Psoas muscle (tissue), 8 donors: ENCODE measurements around the gene ATG7. TPM values are rescaled to one million over a fixed set of nuclear protein-coding genes. Genes with fewer than 3 reads are reported as not detected.

Experiments
- ATAC-seq, 4 donors: fragments of 200-7000 bp; cut with Tn5 transposase; one replicate each; pipeline ENCODE4 v1.9.1; 2020; ENCODE audit warnings: moderate library complexity in 3 of 4, mild to moderate bottlenecking in 2 of 4
- DNase-seq, 2 donors: peaks; one replicate each; pipeline ENCODE4 v3.0.0-alpha.2; 2020
- H3K27ac ChIP-seq: fragments of 200-600 bp; one replicate; pipeline ENCODE4 v1.8.0; 2022
- H3K27me3 ChIP-seq, 3 donors: fragments of 200-600 bp in 1 of 3; one replicate each; pipeline versions ENCODE4 v1.6.1 to v1.8.0; 2013 to 2022; ENCODE audit warnings: low read length in 2 of 3, mild to moderate bottlenecking in 2 of 3, moderate library complexity in 1 of 3; ENCODE audit not compliant: insufficient read depth in 3 of 3
- H3K36me3 ChIP-seq, 2 donors: fragments of 200-600 bp in 1 of 2; one replicate each; pipeline versions ENCODE4 v1.6.1 to v1.8.0; 2013 to 2022; ENCODE audit warnings: low read depth in 1 of 2, mild to moderate bottlenecking in 1 of 2, moderate library complexity in 1 of 2; ENCODE audit not compliant: insufficient read depth in 1 of 2
- H3K4me1 ChIP-seq: fragments of 200-600 bp; one replicate; pipeline ENCODE4 v1.8.0; 2022
- H3K4me3 ChIP-seq: fragments of 200-600 bp; one replicate; pipeline ENCODE4 v1.8.0; 2022; ENCODE audit warnings: mild to moderate bottlenecking
- H3K9me3 ChIP-seq: fragments of 200-600 bp; one replicate; pipeline ENCODE4 v1.8.0; 2022
- WGBS, 3 donors: extraction: QIAGEN DNeasy Blood & Tissue Kit; methylation state at CpG; one replicate each; pipeline versions ENCODE4 v1.1.6 to v1.1.7; 2013; 5-methylcytosine and 5-hydroxymethylcytosine counted together
- intact Hi-C, 2 donors: fragments of 100-400 bp; cut with DNase I; formaldehyde crosslinking; loops; one replicate each; pipeline versions ENCODE4 v1.11.0 to v1.14.2; 2022
- polyA plus RNA-seq, 3 donors: library from polyadenylated mRNA; stranded (reverse); fragments of 200-250 nt; gene quantifications; one replicate each; pipeline ENCODE4 v1.2.3, GENCODE V29; 2013
- total RNA-seq, 4 donors: library from RNA; stranded (reverse); fragmentation: NEBNext Ultra II Directional in 2 of 4; extraction: Animal tissue kit (Norgen Biotek cat#: 25700) in 2 of 4; gene quantifications; one replicate each; pipeline versions ENCODE4 v1.2.1 to v1.2.4, GENCODE V29; 2021 to 2023
- TF ChIP-seq, protein P1 (sequence below): fragments of 200-600 bp; IDR thresholded peaks from one replicate; pipeline ENCODE4 v1.8.0; 2022; ENCODE audit warnings: antibody characterized with exemption
- donor health status: healthy with polysubstance abuse.
- donor health status: DM: no; HTN: no; CAD: no; lungs with moderate emphysema.
- donor health status: Bipolar disorder and iron deficiency.
- donor health status: healthy.
- donor health status: DM: yes; HTN: yes; CAD: no.
- donor health status: DM: no; HTN: no; CAD: no.
- donor health status: DM: no; HTN: no; CAD: no.
- donor health status: DM: yes; HTN: yes; CAD: no.

ATG7 gene
- total and polyA plus RNA-seq, 7 donors, result 5.9 to 15.0 (median 13.5) TPM

DNA sequence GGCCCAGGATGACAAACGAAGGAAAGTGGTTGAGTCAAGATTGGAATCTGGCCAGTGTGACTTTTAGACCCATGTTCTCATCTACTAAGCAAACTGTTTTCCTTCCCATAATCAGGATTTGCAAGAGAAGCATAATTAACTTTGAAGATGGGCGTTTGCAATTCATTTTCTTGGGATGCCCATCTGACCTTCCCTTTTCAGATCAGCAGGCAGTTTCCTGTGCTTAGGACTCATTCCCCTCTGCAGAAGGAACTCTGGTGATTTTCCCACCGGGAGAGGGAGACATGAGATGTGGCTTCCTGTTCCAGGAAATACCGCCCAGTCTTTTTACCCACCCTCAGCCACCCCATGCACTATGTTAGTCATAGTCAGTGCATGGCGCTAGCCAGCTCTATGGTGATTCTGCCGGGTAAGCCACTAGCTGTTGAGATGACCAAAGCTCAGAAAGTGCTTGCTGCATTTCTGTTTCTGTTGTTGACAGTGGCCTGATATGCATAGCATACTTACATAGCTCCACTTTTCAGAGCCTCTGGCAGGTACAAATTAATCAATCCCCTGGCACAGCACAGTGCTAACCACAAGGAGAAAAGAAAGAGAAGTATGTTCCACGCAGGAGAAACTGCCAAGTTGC lies 242.1 kb downstream of the ATG7 start:
- TF ChIP-seq, protein P1, sequence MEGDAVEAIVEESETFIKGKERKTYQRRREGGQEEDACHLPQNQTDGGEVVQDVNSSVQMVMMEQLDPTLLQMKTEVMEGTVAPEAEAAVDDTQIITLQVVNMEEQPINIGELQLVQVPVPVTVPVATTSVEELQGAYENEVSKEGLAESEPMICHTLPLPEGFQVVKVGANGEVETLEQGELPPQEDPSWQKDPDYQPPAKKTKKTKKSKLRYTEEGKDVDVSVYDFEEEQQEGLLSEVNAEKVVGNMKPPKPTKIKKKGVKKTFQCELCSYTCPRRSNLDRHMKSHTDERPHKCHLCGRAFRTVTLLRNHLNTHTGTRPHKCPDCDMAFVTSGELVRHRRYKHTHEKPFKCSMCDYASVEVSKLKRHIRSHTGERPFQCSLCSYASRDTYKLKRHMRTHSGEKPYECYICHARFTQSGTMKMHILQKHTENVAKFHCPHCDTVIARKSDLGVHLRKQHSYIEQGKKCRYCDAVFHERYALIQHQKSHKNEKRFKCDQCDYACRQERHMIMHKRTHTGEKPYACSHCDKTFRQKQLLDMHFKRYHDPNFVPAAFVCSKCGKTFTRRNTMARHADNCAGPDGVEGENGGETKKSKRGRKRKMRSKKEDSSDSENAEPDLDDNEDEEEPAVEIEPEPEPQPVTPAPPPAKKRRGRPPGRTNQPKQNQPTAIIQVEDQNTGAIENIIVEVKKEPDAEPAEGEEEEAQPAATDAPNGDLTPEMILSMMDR, result no peak
- Histone ChIP-seq H3K27ac (peak overlapping the region; percentile 53), H3K27me3 (no peaks in the 10 kb centered on the region), H3K9me3 (no peaks in the 10 kb centered on the region), H3K4me1 (peaks cover 44% of the 10 kb centered on the region), H3K36me3 (no peaks in the 10 kb centered on the region), H3K4me3 (no peak overlapping the region)
- ATAC-seq (peak in 2 of 4 donors; percentile 61), DNase-seq (peak in 1 of 2 donors; percentile 47)
- intact Hi-C loops, result no loop called here
- WGBS, 3 donors, result 38 to 49% (median 43%) methylated on average over 7 of the region's 7 CpGs

DNA sequence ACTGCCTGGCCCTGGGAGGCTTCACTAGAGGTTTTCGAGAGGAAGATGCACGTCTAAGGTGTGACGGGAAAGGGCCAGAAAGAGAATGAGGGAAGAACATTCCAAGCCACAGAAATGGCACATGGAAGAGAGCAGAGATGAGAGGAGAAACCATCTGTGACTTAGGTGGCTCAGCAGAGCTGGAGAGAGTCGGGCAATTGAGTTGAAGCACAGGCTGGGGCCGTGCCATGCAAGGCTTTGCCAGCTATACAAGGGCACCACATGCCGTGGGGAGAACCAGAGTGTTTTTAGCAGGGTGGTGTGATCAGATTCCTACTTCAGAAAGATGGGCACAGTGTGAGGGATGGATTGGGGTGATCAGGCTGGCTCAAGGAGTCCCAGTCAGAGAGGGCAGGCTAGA lies 245.4 kb downstream of the ATG7 start:
- no peak overlapping the region for H3K4me3 ChIP-seq
- DNase-seq, result no peak
- ATAC-seq, result peak in 1 of 4 donors; percentile 26
- no peaks in the 10 kb centered on the region for H3K9me3 ChIP-seq
- H3K4me1 ChIP-seq, result peaks cover 41% of the 10 kb centered on the region
- no peaks in the 10 kb centered on the region for H3K27me3 ChIP-seq
- no peaks in the 10 kb centered on the region for H3K36me3 ChIP-seq
- TF ChIP-seq, protein P1, result no peak
- 57 to 88% (median 66%) methylated on average over 6 of the region's 6 CpGs for WGBS, 3 donors
- H3K27ac ChIP-seq, result peak overlapping the region; percentile 70
- intact Hi-C loops, result loop anchor here in 1 of 2 donors (5.0 kb wide), 1 partner anchor 125 kb away; the partner anchor contains the start of gene VGLL4

DNA sequence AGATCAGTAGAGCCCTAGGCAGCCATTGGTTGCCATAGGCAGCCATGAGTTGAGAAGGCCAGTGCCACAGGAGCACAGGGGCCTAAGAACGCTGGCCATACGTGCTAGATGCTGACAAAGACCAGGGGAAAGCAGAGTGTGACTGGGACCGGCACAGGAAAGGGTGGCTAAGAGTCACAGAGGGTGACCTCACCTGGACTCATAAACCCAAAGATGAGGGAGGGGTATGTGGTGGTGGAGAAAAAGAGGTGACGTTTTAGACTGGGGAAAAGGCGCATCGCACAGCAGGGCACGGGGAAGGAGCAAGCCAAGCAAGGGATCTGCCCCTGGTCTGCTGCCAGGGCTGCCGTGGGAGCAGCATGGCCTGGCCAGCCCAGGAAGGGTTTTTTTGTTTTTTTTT lies 249.0 kb downstream of the ATG7 start:
- peak overlapping the region; percentile 12 for H3K27ac ChIP-seq
- TF ChIP-seq, protein P1, result no peak

DNA sequence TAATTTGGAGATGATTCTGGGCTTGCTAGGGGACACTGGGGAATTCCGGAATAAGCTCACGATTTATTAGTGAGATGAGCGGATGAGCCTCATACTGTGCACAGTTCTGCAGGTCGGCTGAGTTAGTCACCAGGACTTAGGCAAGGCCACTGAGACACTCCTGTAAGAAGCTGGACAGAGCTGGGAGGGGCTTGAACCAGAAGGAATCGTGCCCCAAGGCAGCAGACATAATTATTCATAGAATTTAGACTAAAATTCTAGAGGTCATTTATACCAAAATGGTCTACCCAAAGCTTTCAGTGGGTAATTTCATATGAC lies 250.2 kb downstream of the ATG7 start:
- Histone ChIP-seq H3K27me3 (no peaks in the 10 kb centered on the region), H3K4me3 (no peak overlapping the region), H3K9me3 (no peaks in the 10 kb centered on the region), H3K27ac (no peak overlapping the region), H3K4me1 (peaks cover 29% of the 10 kb centered on the region), H3K36me3 (no peaks in the 10 kb centered on the region)
- intact Hi-C loops, result no loop called here
- 92 to 95% (median 93%) methylated on average over 5 of the region's 5 CpGs for WGBS, 3 donors
- DNase-seq (no peak), ATAC-seq (no peak)
- TF ChIP-seq, protein P1, result no peak

More for the DNA sequence above, 249.0 kb downstream of the ATG7 start:
- Histone ChIP-seq H3K36me3 (no peaks in the 10 kb centered on the region), H3K27me3 (no peaks in the 10 kb centered on the region), H3K4me1 (peaks cover 29% of the 10 kb centered on the region), H3K9me3 (no peaks in the 10 kb centered on the region), H3K4me3 (no peak overlapping the region)
- DNase-seq (no peak), ATAC-seq (no peak)
- WGBS, 3 donors, result 77 to 91% (median 87%) methylated on average over 8 of the region's 8 CpGs
- intact Hi-C loops, result no loop called here
